ENCODE data around the gene COLGALT1.
A peak's percentile ranks its signal among the peaks of the same experiment; 100 is the strongest.

Gene COLGALT1

GRCh38 chr19:17624314-17624991 is 69.0 kb downstream of the COLGALT1 start:
- no peak overlapping the region for H3K4me3 ChIP-seq (ENCODE audit: low read depth, low read length)
- no peak for TF ChIP-seq ZNF10 (tag by site-specific recombination; IDR thresholded peaks at IDR 0.05)
- peak; percentile 97 for TF ChIP-seq BCL11B (tag by site-specific recombination; IDR thresholded peaks at IDR 0.05; ENCODE audit: low read depth)
- TF ChIP-seq SCRT1 (tag by site-specific recombination; IDR thresholded peaks at IDR 0.05; ENCODE audit: borderline replicate concordance) = no peak
- no peak for TF ChIP-seq ZSCAN4 (tag by site-specific recombination; IDR thresholded peaks at IDR 0.05)
- no peak for TF ChIP-seq ZNF292 (tag by site-specific recombination; IDR thresholded peaks at IDR 0.05; ENCODE audit: borderline replicate concordance, low read depth)
- no peak for TF ChIP-seq TSHZ1 (tag by site-specific recombination; IDR thresholded peaks at IDR 0.05; ENCODE audit: borderline replicate concordance)
- TF ChIP-seq ZXDB (tag by site-specific recombination; IDR thresholded peaks at IDR 0.05) = no peak
- peak; percentile 88 for TF ChIP-seq BCL11A (tag by site-specific recombination; IDR thresholded peaks at IDR 0.05; ENCODE audit: low read depth)
- TF ChIP-seq ZNF621 (tag by site-specific recombination; IDR thresholded peaks at IDR 0.05) = no peak
- CTCF ChIA-PET = no interaction called here
- no peaks in the 10 kb centered on the region for H3K9me3 ChIP-seq (ENCODE audit: control insufficient read depth, insufficient read depth, low read depth, low read length)
- H3K36me3 ChIP-seq (ENCODE audit: control insufficient read depth in 2 of 2, insufficient read depth in 1 of 2, low read length in 2 of 2) = no peaks in the 10 kb centered on the region
- POLR2A ChIA-PET = no interaction called here
- H3K27ac ChIP-seq (ENCODE audit: extremely low read depth, low read depth, low read length) = no peak overlapping the region
- no peaks in the 10 kb centered on the region for H3K4me1 ChIP-seq (ENCODE audit: control insufficient read depth, insufficient read depth, low read length)

- peak; percentile 88 for TF ChIP-seq ZNF16 (tag by site-specific recombination; IDR thresholded peaks at IDR 0.05; ENCODE audit: low read depth)
- TF ChIP-seq ZNF677 (tag by site-specific recombination; IDR thresholded peaks at IDR 0.05) = no peak
- H3K4me1 ChIP-seq (ENCODE audit: control insufficient read depth, insufficient read depth, low read length) = no peaks in the 10 kb centered on the region
- H3K27ac ChIP-seq (ENCODE audit: extremely low read depth, low read depth, low read length) = no peak overlapping the region
- H3K4me3 ChIP-seq (ENCODE audit: low read depth, low read length) = no peak overlapping the region
- POLR2A ChIA-PET = no interaction called here
- CTCF ChIA-PET = no interaction called here
- no peaks in the 10 kb centered on the region for H3K9me3 ChIP-seq (ENCODE audit: control insufficient read depth, insufficient read depth, low read depth, low read length)
- H3K36me3 ChIP-seq (ENCODE audit: control insufficient read depth in 2 of 2, insufficient read depth in 1 of 2, low read length in 2 of 2) = no peaks in the 10 kb centered on the region
Measured at GRCh38 chr19:17625043-17625442, 69.6 kb downstream of the COLGALT1 start.

GRCh38 chr19:17625980-17626379 is 70.5 kb downstream of the COLGALT1 start:
- ChIA-PET POLR2A (no interaction called here), CTCF (no interaction called here)
- H3K36me3 ChIP-seq (ENCODE audit: control insufficient read depth in 2 of 2, insufficient read depth in 1 of 2, low read length in 2 of 2) = no peaks in the 10 kb centered on the region

More at GRCh38 chr19:17625980-17626379, 70.5 kb downstream of the COLGALT1 start:
- Histone ChIP-seq H3K4me3 (ENCODE audit: low read depth, low read length) (no peak overlapping the region), H3K9me3 (ENCODE audit: control insufficient read depth, insufficient read depth, low read depth, low read length) (no peaks in the 10 kb centered on the region), H3K4me1 (ENCODE audit: control insufficient read depth, insufficient read depth, low read length) (no peaks in the 10 kb centered on the region), H3K27ac (ENCODE audit: extremely low read depth, low read depth, low read length) (no peak overlapping the region)
- TF ChIP-seq ZNF449 (tag by site-specific recombination; IDR thresholded peaks at IDR 0.05) = no peak
- peak; percentile 90 for TF ChIP-seq ZNF366 (tag by site-specific recombination; conservative IDR thresholded peaks at IDR 0.05)
- peak; percentile 85 for TF ChIP-seq ZBTB17 (tag by site-specific recombination; IDR thresholded peaks at IDR 0.05)
